Loucy (cell line): ENCODE measurements around the gene PIK3CD.

Source experiments
- EZH2phosphoT487 ChIP-seq: fragments of 200-600 bp; IDR thresholded peaks from 2 replicates; pipeline ENCODE4 v1.6.1; 2018; ENCODE audit warnings: antibody characterized with exemption, mild to moderate bottlenecking, moderate library complexity, borderline replicate concordance
- TF ChIP-seq, protein P1 (sequence below): fragments of 200-600 bp; sonication (generic); conservative IDR thresholded peaks from 2 replicates; pipeline ENCODE4 v1.5.1; 2014; ENCODE audit warnings: mild to moderate bottlenecking, antibody characterized with exemption, low read length

DNA sequence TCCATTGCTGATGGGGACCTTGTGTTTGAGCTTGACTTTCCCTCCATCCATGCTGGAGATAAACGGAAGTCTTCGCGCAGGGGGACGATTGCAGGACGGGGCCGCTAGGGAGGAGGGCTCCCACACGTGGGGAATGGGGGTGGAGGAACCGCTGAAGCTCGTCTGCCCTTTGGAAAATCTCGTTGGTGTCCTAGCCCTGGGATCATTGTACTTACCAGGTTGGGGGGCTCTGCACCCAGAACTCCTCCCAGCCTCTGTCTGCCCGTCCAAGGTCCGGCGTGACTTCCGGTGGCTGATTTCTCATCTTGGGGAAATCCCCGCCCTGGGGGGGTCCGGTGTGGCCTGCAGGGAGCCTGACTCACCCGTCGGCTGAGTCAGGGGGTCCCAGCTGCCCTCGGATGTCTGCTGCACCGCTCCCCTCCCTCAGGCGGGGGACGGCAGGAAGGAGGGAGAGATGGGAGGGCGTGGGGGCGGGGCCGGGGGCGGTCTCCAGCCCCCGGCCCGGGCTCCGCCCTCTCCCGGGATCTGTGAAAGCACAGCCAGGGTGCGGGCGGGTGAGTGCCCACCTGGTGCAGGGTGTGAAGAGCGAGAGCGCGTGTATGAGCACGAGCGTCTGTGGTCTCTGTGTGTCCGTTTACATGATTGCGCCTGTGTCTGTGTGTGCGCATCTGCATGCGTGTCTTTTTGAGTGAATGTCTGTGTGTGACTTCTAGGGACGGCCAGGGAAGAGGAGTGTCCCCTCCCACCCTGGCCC lies 35.8 kb downstream of the PIK3CD start:
- TF ChIP-seq, protein P1, sequence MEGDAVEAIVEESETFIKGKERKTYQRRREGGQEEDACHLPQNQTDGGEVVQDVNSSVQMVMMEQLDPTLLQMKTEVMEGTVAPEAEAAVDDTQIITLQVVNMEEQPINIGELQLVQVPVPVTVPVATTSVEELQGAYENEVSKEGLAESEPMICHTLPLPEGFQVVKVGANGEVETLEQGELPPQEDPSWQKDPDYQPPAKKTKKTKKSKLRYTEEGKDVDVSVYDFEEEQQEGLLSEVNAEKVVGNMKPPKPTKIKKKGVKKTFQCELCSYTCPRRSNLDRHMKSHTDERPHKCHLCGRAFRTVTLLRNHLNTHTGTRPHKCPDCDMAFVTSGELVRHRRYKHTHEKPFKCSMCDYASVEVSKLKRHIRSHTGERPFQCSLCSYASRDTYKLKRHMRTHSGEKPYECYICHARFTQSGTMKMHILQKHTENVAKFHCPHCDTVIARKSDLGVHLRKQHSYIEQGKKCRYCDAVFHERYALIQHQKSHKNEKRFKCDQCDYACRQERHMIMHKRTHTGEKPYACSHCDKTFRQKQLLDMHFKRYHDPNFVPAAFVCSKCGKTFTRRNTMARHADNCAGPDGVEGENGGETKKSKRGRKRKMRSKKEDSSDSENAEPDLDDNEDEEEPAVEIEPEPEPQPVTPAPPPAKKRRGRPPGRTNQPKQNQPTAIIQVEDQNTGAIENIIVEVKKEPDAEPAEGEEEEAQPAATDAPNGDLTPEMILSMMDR: no peak
- no peak for TF ChIP-seq EZH2phosphoT487
